ENCODE results near the gene TEX14. TPM values are rescaled to one million over a fixed set of nuclear protein-coding genes. Genes with fewer than 3 reads are reported as not detected.

TEX14 gene
- polyA plus RNA-seq, 1 of the 3 experiments (the other 2 are of a cell fraction): 0.02 TPM

DNA sequence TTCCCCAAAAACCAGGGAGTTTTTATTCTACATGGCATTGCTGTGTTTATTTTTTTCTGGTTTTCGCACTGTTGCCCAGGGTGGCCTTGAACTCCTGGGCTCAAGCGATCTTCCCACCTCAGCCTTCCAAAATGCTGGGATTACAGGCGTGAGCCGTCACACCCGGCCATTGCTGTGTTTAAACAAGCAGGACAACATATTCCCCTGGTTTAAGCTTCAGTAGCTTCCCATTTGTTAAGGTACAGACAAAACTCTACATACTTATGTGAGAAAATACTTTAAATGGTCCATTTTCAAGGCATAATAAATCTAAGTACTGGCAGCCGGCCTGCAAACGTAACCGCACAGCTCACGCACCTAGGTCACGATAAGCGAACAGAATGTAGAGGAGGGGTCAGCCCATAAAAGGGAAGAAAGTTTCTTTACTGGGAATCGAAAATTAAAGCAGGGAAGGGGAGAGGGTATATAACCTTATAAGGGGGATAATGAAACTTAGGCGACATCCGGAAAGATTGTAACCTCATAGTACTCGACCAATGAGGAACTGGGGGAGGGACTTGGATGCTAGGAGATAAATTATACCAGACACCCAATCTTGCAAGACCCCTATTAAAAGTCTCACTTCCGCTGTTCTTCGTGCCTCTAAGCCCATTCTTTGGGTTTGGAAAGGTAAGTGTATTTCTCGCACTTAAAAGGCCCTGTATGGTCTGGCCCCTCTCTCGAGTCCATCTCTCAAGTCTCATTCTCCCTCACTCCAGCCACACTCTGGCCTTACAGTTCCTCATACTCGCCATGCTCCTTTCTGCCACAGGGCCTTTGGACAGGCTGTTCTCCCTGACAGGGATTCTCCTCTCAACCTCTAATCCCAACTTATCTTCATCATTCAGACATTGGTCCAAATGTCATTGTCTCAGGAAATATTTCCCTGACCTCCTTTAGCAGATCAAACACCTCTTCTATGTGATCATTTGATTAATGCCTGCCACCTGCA lies 59.2 kb downstream of the TEX14 start (continued):
- TF ChIP-seq USF1 (IDR thresholded peaks at IDR 0.05; ENCODE audit: borderline replicate concordance, low read depth) (no peak), TAF1 (IDR thresholded peaks at IDR 0.05; ENCODE audit: borderline replicate concordance, low read depth, low read length) (no peak)

DNA sequence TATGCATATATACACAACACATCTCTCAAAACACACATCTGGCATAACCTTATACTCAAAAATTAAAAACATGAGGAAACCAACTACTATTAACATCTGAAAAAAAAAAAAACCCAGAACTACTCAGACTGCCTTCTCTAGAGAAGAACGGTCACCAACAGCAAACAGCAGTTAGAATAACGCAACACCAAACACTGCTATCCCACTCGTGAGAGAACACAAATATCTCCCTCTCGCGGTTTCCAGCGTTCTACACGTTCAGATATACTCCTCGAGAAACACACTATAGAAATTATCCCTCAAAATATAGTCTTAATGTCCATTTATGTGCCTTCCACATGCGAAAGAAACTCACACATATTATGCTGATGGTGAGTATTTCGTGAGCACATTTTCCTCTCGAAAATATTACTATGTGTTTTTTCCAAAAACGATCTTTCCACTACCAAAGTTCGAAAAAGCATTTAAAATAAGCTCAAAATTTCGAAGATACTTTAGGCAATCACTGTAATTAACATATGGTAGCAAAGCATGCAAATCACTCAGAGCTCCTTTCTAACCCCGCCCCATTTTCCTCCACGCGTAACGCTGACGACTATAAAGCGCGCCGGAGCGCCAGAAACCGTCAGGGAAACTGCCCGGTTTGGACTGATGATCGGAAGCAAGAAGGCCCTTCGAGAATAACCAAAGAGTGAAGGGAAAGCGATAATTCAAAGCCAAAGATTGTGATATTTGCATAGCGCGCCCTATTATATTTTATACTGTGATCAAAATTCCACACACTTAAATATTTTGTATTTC lies 60.1 kb downstream of the TEX14 start:
- H2AFZ ChIP-seq (ENCODE audit: low read depth): peak overlapping the region; percentile 97
- H3K27me3 ChIP-seq (ENCODE audit: insufficient read depth): no peaks in the 10 kb centered on the region
- peaks cover 0 to 5% of the 10 kb centered on the region in 2 experiments; a peak in 1 of 4 replicates for H3K4me1 ChIP-seq (ENCODE audit: control insufficient read depth in 1 of 2, insufficient read depth in 2 of 2, low read depth in 1 of 2, low read length in 1 of 2)
- H3K4me2 ChIP-seq: peak overlapping the region; percentile 67
- H3K79me2 ChIP-seq (ENCODE audit: insufficient read depth): no peaks in the 10 kb centered on the region
- H3K36me3 ChIP-seq (replicated peaks in 1 of 2; ENCODE audit: control insufficient read depth in 1 of 2, insufficient read depth in 2 of 2, low read length in 1 of 2): no peaks in the 10 kb centered on the region
- H3F3A ChIP-seq (replicated peaks; ENCODE audit: insufficient read depth): peaks cover 13% of the 10 kb centered on the region
- peak overlapping the region; percentile 43 to 48 for H3K4me3 ChIP-seq (ENCODE audit: low read depth in 2 of 2, low read length in 1 of 2)
- H3K9me2 ChIP-seq: no peaks in the 10 kb centered on the region
- H3K27ac ChIP-seq (ENCODE audit: low read depth in 2 of 2, low read length in 1 of 2): peak overlapping the region; percentile 78 to 92
- 2% methylated on average over 30 of the region's 30 CpGs for WGBS (ENCODE audit: low lambda C conversion rate)
- no peaks in the 10 kb centered on the region for H4K20me1 ChIP-seq (ENCODE audit: insufficient read depth)
- peak overlapping the region; percentile 66 for H3K9ac ChIP-seq
- ChIA-PET CTCF (interaction anchor here (0.6 to 2.9 kb wide), 30 partner anchors 10 to 460 kb away, joined by 3 to 25 read pairs (median 4); partner anchors contain the start of gene TEX14), POLR2A (interaction anchor here (0.6 to 2.9 kb wide), 43 partner anchors 9 to 1211 kb away, joined by 3 to 72 read pairs (median 5); partner anchors contain the start of genes MTMR4, PPM1E, PRR11 and RAD51C)
- H3K9me3 ChIP-seq: no peaks in the 10 kb centered on the region
- DNase-seq: peak; percentile 88
- TF ChIP-seq YY1 (IDR thresholded peaks at IDR 0.05; ENCODE audit: low read depth): no peak
- peak; percentile 33; the same call in 1 of the 2 replicates for TF ChIP-seq GATA2 (CRISPR knock-in tag; IDR thresholded peaks at IDR 0.05)
- TF ChIP-seq CHD2 (IDR thresholded peaks at IDR 0.05; ENCODE audit: low read length, partially characterized antibody): peak; percentile 96
- TF ChIP-seq POLR2AphosphoS5 (IDR thresholded peaks at IDR 0.05; ENCODE audit: low read depth, low read length): peak; percentile 100
- TF ChIP-seq SMC3 (IDR thresholded peaks at IDR 0.05; ENCODE audit: low read depth, low read length): peak; percentile 32; the same call in 1 of the 2 replicates
- TF ChIP-seq MXI1 (IDR thresholded peaks at IDR 0.05; ENCODE audit: low read depth, low read length): peak; percentile 71; the same call in 1 of the 2 replicates
- TF ChIP-seq JUND (IDR thresholded peaks at IDR 0.05): peak; percentile 92
- TF ChIP-seq, protein P1, sequence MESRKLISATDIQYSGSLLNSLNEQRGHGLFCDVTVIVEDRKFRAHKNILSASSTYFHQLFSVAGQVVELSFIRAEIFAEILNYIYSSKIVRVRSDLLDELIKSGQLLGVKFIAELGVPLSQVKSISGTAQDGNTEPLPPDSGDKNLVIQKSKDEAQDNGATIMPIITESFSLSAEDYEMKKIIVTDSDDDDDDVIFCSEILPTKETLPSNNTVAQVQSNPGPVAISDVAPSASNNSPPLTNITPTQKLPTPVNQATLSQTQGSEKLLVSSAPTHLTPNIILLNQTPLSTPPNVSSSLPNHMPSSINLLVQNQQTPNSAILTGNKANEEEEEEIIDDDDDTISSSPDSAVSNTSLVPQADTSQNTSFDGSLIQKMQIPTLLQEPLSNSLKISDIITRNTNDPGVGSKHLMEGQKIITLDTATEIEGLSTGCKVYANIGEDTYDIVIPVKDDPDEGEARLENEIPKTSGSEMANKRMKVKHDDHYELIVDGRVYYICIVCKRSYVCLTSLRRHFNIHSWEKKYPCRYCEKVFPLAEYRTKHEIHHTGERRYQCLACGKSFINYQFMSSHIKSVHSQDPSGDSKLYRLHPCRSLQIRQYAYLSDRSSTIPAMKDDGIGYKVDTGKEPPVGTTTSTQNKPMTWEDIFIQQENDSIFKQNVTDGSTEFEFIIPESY (IDR thresholded peaks at IDR 0.05; ENCODE audit: borderline replicate concordance, low read depth): peak; percentile 95
- TF ChIP-seq TAF1 (IDR thresholded peaks at IDR 0.05; ENCODE audit: borderline replicate concordance, low read depth, low read length): peak; percentile 96
- TF ChIP-seq, protein P2, sequence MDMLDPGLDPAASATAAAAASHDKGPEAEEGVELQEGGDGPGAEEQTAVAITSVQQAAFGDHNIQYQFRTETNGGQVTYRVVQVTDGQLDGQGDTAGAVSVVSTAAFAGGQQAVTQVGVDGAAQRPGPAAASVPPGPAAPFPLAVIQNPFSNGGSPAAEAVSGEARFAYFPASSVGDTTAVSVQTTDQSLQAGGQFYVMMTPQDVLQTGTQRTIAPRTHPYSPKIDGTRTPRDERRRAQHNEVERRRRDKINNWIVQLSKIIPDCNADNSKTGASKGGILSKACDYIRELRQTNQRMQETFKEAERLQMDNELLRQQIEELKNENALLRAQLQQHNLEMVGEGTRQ (IDR thresholded peaks at IDR 0.05; ENCODE audit: borderline replicate concordance, low read depth, low read length): no peak
- TF ChIP-seq, protein P3, sequence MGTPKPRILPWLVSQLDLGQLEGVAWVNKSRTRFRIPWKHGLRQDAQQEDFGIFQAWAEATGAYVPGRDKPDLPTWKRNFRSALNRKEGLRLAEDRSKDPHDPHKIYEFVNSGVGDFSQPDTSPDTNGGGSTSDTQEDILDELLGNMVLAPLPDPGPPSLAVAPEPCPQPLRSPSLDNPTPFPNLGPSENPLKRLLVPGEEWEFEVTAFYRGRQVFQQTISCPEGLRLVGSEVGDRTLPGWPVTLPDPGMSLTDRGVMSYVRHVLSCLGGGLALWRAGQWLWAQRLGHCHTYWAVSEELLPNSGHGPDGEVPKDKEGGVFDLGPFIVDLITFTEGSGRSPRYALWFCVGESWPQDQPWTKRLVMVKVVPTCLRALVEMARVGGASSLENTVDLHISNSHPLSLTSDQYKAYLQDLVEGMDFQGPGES (IDR thresholded peaks at IDR 0.05; ENCODE audit: low read depth, low read length): no peak
- TF ChIP-seq RXRA (IDR thresholded peaks at IDR 0.05; ENCODE audit: borderline replicate concordance, low read depth): peak; percentile 71
- peak; percentile 41; the same call in 1 of the 2 replicates for TF ChIP-seq GABPA (IDR thresholded peaks at IDR 0.05; ENCODE audit: low read depth)
- peak; percentile 100 for TF ChIP-seq SIN3A (IDR thresholded peaks at IDR 0.05; ENCODE audit: borderline replicate concordance, low read depth, low read length)
- peak; percentile 56; the same call in 1 of the 2 replicates for TF ChIP-seq MEF2A (IDR thresholded peaks at IDR 0.05; ENCODE audit: borderline replicate concordance, low read depth)
- TF ChIP-seq FOSL2 (IDR thresholded peaks at IDR 0.05; ENCODE audit: borderline replicate concordance, low read depth): peak; percentile 46; the same call in 1 of the 2 replicates
- TF ChIP-seq NFIC (IDR thresholded peaks at IDR 0.05; ENCODE audit: borderline replicate concordance): 0 out of 2 replicates have a peak, but pooled peaks have one; percentile 42
- TF ChIP-seq RCOR1 (IDR thresholded peaks at IDR 0.05; ENCODE audit: low read length): peak; percentile 83
- TF ChIP-seq PBX3 (IDR thresholded peaks at IDR 0.05): peak; percentile 84
- peak; percentile 60 to 67; a peak in 3 of 4 replicates for TF ChIP-seq EP300 (IDR thresholded peaks at IDR 0.05; ENCODE audit: borderline replicate concordance in 1 of 2, low read depth in 1 of 2, low read length in 1 of 2)

Measured in SK-N-SH (cell line).